CD14-positive monocyte (primary cell): Measurements from ENCODE around the gene STARD5. TPM values are rescaled to one million over a fixed set of nuclear protein-coding genes. Genes with fewer than 3 reads are reported as not detected.

Experiments used
- DNase-seq, 3 donors: peaks; one replicate each; pipeline ENCODE4 v3.0.0-alpha.2; 2011 to 2022
- H2AFZ ChIP-seq: 2 replicates; pipeline ENCODE4 v1.6.0; 2012; ENCODE audit warnings: mild to moderate bottlenecking, low read depth, low read length, inconsistent platforms; ENCODE audit not compliant: insufficient read depth, poor library complexity, severe bottlenecking
- H3K27ac ChIP-seq, 2 donors: 1 replicate in 1 of 2; 2 replicates in 1 of 2; pipeline ENCODE4 v1.5.1; 2012 to 2013; ENCODE audit warnings: low read length in 2 of 2, control low read depth in 1 of 2, inconsistent platforms in 1 of 2, low read depth in 1 of 2, mild to moderate bottlenecking in 1 of 2
- H3K27me3 ChIP-seq, 2 donors: one replicate each; pipeline versions ENCODE4 v1.6.0 to v1.6.1; 2011 to 2013; ENCODE audit warnings: low read length in 2 of 2; ENCODE audit not compliant: control insufficient read depth in 2 of 2, insufficient read depth in 2 of 2
- H3K36me3 ChIP-seq, 2 donors: replicated peaks in 1 of 2; 1 replicate in 1 of 2; 2 replicates in 1 of 2; pipeline versions ENCODE4 v1.5.1 to v1.6.1; 2012 to 2013; ENCODE audit warnings: low read length in 2 of 2, control low read depth in 1 of 2, inconsistent platforms in 1 of 2, mild to moderate bottlenecking in 1 of 2; ENCODE audit not compliant: insufficient read depth in 2 of 2, control insufficient read depth in 1 of 2
- H3K4me1 ChIP-seq, 2 donors: 1 replicate in 1 of 2; 2 replicates in 1 of 2; pipeline versions ENCODE4 v1.5.1 to v1.6.1; 2012 to 2013; ENCODE audit warnings: low read length in 2 of 2, control low read depth in 1 of 2, inconsistent platforms in 1 of 2, mild to moderate bottlenecking in 1 of 2, moderate library complexity in 1 of 2; ENCODE audit not compliant: insufficient read depth in 2 of 2, control insufficient read depth in 1 of 2
- H3K4me2 ChIP-seq: replicated peaks from 2 replicates; pipeline ENCODE3; 2012; ENCODE audit warnings: low read length, moderate library complexity, mild to moderate bottlenecking; ENCODE audit not compliant: poor library complexity, severe bottlenecking; ENCODE audit errors: extremely low read depth
- H3K4me3 ChIP-seq, 3 experiments: fragments of 200-600 bp in 1 of 3; sonication (generic) in 1 of 3; replicated peaks in 1 of 3; 1 replicate in 2 of 3; 2 replicates in 1 of 3; pipeline ENCODE4 v1.5.1; 2011 to 2013; ENCODE audit warnings: low read length in 3 of 3, mild to moderate bottlenecking in 3 of 3, control low read depth in 2 of 3, low read depth in 2 of 3, inconsistent platforms in 1 of 3, moderate library complexity in 1 of 3
- H3K79me2 ChIP-seq: 2 replicates; pipeline ENCODE4 v1.6.0; 2012; ENCODE audit warnings: mild to moderate bottlenecking, control low read depth, inconsistent platforms, low read length, moderate library complexity; ENCODE audit not compliant: insufficient read depth
- H3K9ac ChIP-seq: 2 replicates; pipeline ENCODE4 v1.6.0; 2017; ENCODE audit warnings: low read length, mild to moderate bottlenecking; ENCODE audit not compliant: insufficient read depth, poor library complexity, severe bottlenecking
- H3K9me3 ChIP-seq, 2 donors: replicated peaks in 1 of 2; 1 replicate in 1 of 2; 2 replicates in 1 of 2; pipeline versions ENCODE4 v1.5.1 to v1.6.1; 2012 to 2013; ENCODE audit warnings: low read length in 2 of 2, control low read depth in 1 of 2; ENCODE audit not compliant: control insufficient read depth in 1 of 2, insufficient read depth in 1 of 2
- H4K20me1 ChIP-seq: 2 replicates; pipeline ENCODE4 v1.6.0; 2012; ENCODE audit warnings: mild to moderate bottlenecking, low read length, control low read depth, moderate library complexity; ENCODE audit not compliant: insufficient read depth
- H3K27ac Mint-ChIP-seq, 7 donors: one replicate each; pipeline ENCODE4 v1.8.0; 2020; ENCODE audit warnings: mild to moderate bottlenecking in 7 of 7, mixed read lengths in 7 of 7, moderate library complexity in 6 of 7, inconsistent platforms in 2 of 7
- H3K27me3 Mint-ChIP-seq, 3 donors: one replicate each; pipeline ENCODE4 v1.8.0; 2021 to 2022; ENCODE audit warnings: low read depth in 3 of 3, mild to moderate bottlenecking in 3 of 3, mixed read lengths in 3 of 3, moderate library complexity in 3 of 3, inconsistent platforms in 1 of 3
- H3K36me3 Mint-ChIP-seq, 2 donors: one replicate each; pipeline ENCODE4 v1.8.0; 2020; ENCODE audit warnings: mixed read lengths in 2 of 2, inconsistent platforms in 1 of 2, mild to moderate bottlenecking in 1 of 2
- H3K4me1 Mint-ChIP-seq: one replicate; pipeline ENCODE4 v1.8.0; 2020; ENCODE audit warnings: mild to moderate bottlenecking, mixed read lengths
- H3K4me3 Mint-ChIP-seq, 2 donors: one replicate each; pipeline ENCODE4 v1.8.0; 2020; ENCODE audit warnings: mild to moderate bottlenecking in 2 of 2, mixed read lengths in 2 of 2, moderate library complexity in 1 of 2
- H3K9me3 Mint-ChIP-seq, 7 donors: one replicate each; pipeline ENCODE4 v1.8.0; 2020 to 2022; ENCODE audit warnings: mixed read lengths in 7 of 7, mild to moderate bottlenecking in 6 of 7, moderate library complexity in 6 of 7, inconsistent platforms in 2 of 7
- WGBS: methylation state at CpG from one replicate; pipeline ENCODE4 v1.1.5; 2013; ENCODE audit warnings: missing lambda C conversion rate; ENCODE audit not compliant: insufficient coverage; 5-methylcytosine and 5-hydroxymethylcytosine counted together
- intact Hi-C, 2 donors: fragments of 100-400 bp; cut with micrococcal nuclease; formaldehyde crosslinking; loops; one replicate each; pipeline versions ENCODE4 v1.15.0 to v1.15.1; 2023
- polyA plus RNA-seq, 3 donors: library from polyadenylated mRNA; depleted of rRNA in 1 of 3; unstranded in 2 of 3; stranded (reverse) in 1 of 3; fragments of 300-500 nt in 2 of 3; fragments of >200 nt in 1 of 3; fragmentation: Illumina TruSeq in 2 of 3; gene quantifications; 1 replicate in 2 of 3; 2 replicates in 1 of 3; pipeline ENCODE4 v1.2.3, GENCODE V29; 2012 to 2021
- TF ChIP-seq, protein P1 (sequence below): fragments of 200-600 bp; IDR thresholded peaks from one replicate; pipeline ENCODE4 v1.8.0; 2022; ENCODE audit warnings: antibody characterized with exemption, mild to moderate bottlenecking

STARD5 gene
- polyA plus RNA-seq, 3 donors = 1.5 to 15.1 (median 2.5) TPM

DNA sequence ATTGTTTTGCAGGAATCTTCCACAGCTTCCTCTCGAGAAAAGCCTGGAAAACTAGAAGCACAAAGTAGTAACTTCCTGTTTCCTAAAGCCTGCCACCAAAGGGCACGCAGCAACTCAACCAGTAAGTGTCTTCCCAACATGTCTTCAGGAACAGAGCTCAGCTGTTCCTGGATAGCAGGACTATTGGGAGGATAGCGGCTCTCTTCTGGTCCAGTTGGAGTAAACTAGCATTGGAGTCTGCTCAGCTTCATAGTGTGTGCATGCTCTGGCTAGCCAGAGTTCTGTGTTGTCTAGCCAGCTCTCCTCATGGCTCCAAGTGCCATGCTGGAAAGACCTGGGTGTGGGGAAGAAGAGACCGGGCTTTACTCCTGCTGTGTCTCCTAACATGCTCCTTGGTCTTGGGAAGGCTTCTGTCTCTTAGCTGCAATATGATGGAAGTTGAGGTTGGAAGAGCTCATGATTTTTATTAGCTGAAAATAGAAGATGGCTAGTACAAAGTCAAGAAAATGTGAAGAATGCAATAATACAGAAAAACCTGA lies 64.1 kb downstream of the STARD5 start:
- no peaks in the 10 kb centered on the region for H3K36me3 ChIP-seq
- Mint-ChIP-seq H3K9me3 (no peaks in the 10 kb centered on the region), H3K27ac (no peak overlapping the region), H3K36me3 (no peaks in the 10 kb centered on the region), H3K4me1 (no peaks in the 10 kb centered on the region), H3K4me3 (no peak overlapping the region), H3K27me3 (peaks cover 6 to 9% (median 8%) of the 10 kb centered on the region in 3 donors)
- H3K9me3 ChIP-seq = no peaks in the 10 kb centered on the region
- no peak overlapping the region for H2AFZ ChIP-seq
- TF ChIP-seq, protein P1, sequence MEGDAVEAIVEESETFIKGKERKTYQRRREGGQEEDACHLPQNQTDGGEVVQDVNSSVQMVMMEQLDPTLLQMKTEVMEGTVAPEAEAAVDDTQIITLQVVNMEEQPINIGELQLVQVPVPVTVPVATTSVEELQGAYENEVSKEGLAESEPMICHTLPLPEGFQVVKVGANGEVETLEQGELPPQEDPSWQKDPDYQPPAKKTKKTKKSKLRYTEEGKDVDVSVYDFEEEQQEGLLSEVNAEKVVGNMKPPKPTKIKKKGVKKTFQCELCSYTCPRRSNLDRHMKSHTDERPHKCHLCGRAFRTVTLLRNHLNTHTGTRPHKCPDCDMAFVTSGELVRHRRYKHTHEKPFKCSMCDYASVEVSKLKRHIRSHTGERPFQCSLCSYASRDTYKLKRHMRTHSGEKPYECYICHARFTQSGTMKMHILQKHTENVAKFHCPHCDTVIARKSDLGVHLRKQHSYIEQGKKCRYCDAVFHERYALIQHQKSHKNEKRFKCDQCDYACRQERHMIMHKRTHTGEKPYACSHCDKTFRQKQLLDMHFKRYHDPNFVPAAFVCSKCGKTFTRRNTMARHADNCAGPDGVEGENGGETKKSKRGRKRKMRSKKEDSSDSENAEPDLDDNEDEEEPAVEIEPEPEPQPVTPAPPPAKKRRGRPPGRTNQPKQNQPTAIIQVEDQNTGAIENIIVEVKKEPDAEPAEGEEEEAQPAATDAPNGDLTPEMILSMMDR = no peak
- no peaks in the 10 kb centered on the region for H4K20me1 ChIP-seq
- H3K79me2 ChIP-seq = no peaks in the 10 kb centered on the region
- H3K27me3 ChIP-seq = peaks cover 0 to 3% of the 10 kb centered on the region in 2 donors
- H3K9ac ChIP-seq = no peak overlapping the region
- intact Hi-C loops = loop anchor here in 1 of 2 donors (10.0 kb wide), 1 partner anchor 805 kb away; no protein-coding TSS in a partner anchor
- H3K4me1 ChIP-seq = no peaks in the 10 kb centered on the region
- no peak overlapping the region for H3K27ac ChIP-seq
- DNase-seq = no peak
- whole genome bisulfite sequencing = 80% methylated on average over 3 of the region's 4 CpGs
- H3K4me3 ChIP-seq = no peak overlapping the region
- H3K4me2 ChIP-seq = no peak overlapping the region

Other genes with a start within 250 kb of the STARD5 start
- not detected for gene CFAP161, start 189.9 kb downstream of the STARD5 start, polyA plus RNA-seq
- gene IL16, start 127.3 kb downstream of the STARD5 start, polyA plus RNA-seq = 10 to 100 TPM; 64.8 to 95.1 (median 71.5) TPM
- not detected for gene TMC3, start 50.1 kb upstream of the STARD5 start, polyA plus RNA-seq